A549 (cell line): Measurements from ENCODE around the gene CHRM5. TPM values are rescaled to one million over a fixed set of nuclear protein-coding genes. Genes with fewer than 3 reads are reported as not detected.

Experiments used
- ATAC-seq, 2 experiments: fragments of 200-7000 bp in 1 of 2; fragments of >200 bp in 1 of 2; cut with Nextera tagmentation in 1 of 2; cut with Tn5 transposase in 1 of 2; 3 replicates each; pipeline versions ENCODE4 v1.8.0 to v1.9.1; 2018 to 2020; ENCODE audit warnings: mild to moderate bottlenecking in 1 of 2, moderate library complexity in 1 of 2
- CTCF ChIA-PET: fragments of 300-600 bp; sonication (Branson Sonifier 250); formaldehyde crosslinking; extraction: SDS; loops from one replicate; lab custom pipeline; 2021; ENCODE audit warnings: antibody characterized with exemption, inconsistent platforms; lab: Yijun Ruan, JAX
- POLR2A ChIA-PET: fragments of 350-600 bp; formaldehyde crosslinking; extraction: SDS; loops from one replicate; lab custom pipeline; 2021; ENCODE audit warnings: antibody characterized with exemption, inconsistent platforms; lab: Yijun Ruan, JAX
- DNase-seq, 2 experiments: peaks; one replicate each; pipeline versions ENCODE4 v3.0.0 to v3.0.0-alpha.2; 2011 to 2016; ENCODE audit warnings: low read depth in 1 of 2, low spot score in 1 of 2
- FAIRE-seq: peaks from 2 replicates; lab custom pipeline; 2011; peaks lifted over from hg19 to GRCh38; lab: Jason Lieb, UNC
- H3K27ac ChIP-seq, 2 experiments: fragments of >200 bp; sonication (Bioruptor Twin); formaldehyde crosslinking; 3 replicates each; pipeline ENCODE4 v1.5.1; 2016 to 2017
- H3K4me1 ChIP-seq: fragments of >200 bp; sonication (Bioruptor Twin); formaldehyde crosslinking; 3 replicates; pipeline ENCODE4 v1.6.1; 2016
- H3K4me2 ChIP-seq: fragments of >200 bp; sonication (Bioruptor Twin); formaldehyde crosslinking; 3 replicates; pipeline ENCODE4 v1.6.1; 2016
- H3K4me3 ChIP-seq: fragments of >200 bp; sonication (Bioruptor Twin); formaldehyde crosslinking; 3 replicates; pipeline ENCODE4 v1.5.1; 2016
- H3K9me3 ChIP-seq: fragments of >200 bp; sonication (Bioruptor Twin); formaldehyde crosslinking; 3 replicates; pipeline ENCODE4 v1.6.1; 2016
- BCL3 ChIP-seq: fragments of >200 bp; sonication (Bioruptor Twin); formaldehyde crosslinking; IDR thresholded peaks from 3 replicates; pipeline ENCODE4 v1.6.1; 2016
- CHD2 ChIP-seq: fragments of 150-350 bp; IDR thresholded peaks from 2 replicates; pipeline ENCODE4 v1.6.1; 2014; ENCODE audit warnings: low read length; ENCODE audit not compliant: partially characterized antibody
- CHD4 ChIP-seq: fragments of 200-600 bp; sonication (generic); IDR thresholded peaks from 2 replicates; pipeline ENCODE4 v1.6.1; 2016; ENCODE audit warnings: antibody characterized with exemption, mild to moderate bottlenecking, borderline replicate concordance
- EHMT2 ChIP-seq: fragments of 200-600 bp; sonication (generic); IDR thresholded peaks from 2 replicates; pipeline ENCODE4 v1.6.1; 2016; ENCODE audit warnings: antibody characterized with exemption, low read depth, mild to moderate bottlenecking, moderate library complexity
- FOSB ChIP-seq: fragments of 250-450 bp; sonication (Bioruptor Pico); IDR thresholded peaks from 2 replicates; pipeline ENCODE4 v1.5.0; 2020; ENCODE audit warnings: mild to moderate bottlenecking, moderate library complexity
- FOXS1 ChIP-seq: fragments of 250-450 bp; sonication (Bioruptor Pico); IDR thresholded peaks from 2 replicates; pipeline ENCODE4 v1.5.0; 2020; ENCODE audit warnings: mild to moderate bottlenecking, moderate library complexity
- GATA3 ChIP-seq: IDR thresholded peaks from 2 replicates; pipeline ENCODE4 v1.6.1; 2012; ENCODE audit warnings: borderline replicate concordance
- HDAC2 ChIP-seq: fragments of 200-600 bp; sonication (generic); IDR thresholded peaks from 2 replicates; pipeline ENCODE4 v1.6.1; 2016
- HES2 ChIP-seq: fragments of >200 bp; sonication (Bioruptor Twin); formaldehyde crosslinking; IDR thresholded peaks from 2 replicates; pipeline ENCODE4 v1.6.1; 2016
- HOXB5 ChIP-seq: fragments of 250-450 bp; sonication (Bioruptor Pico); IDR thresholded peaks from 2 replicates; pipeline ENCODE4 v1.5.0; 2020; ENCODE audit warnings: mild to moderate bottlenecking, moderate library complexity
- JUNB ChIP-seq: fragments of >200 bp; sonication (Bioruptor Twin); formaldehyde crosslinking; IDR thresholded peaks from 2 replicates; pipeline ENCODE4 v1.6.1; 2016
- KDM1A ChIP-seq: fragments of 200-600 bp; sonication (generic); IDR thresholded peaks from 2 replicates; pipeline ENCODE4 v1.6.1; 2016; ENCODE audit warnings: low read depth, mild to moderate bottlenecking
- KDM5A ChIP-seq: fragments of 200-600 bp; sonication (generic); IDR thresholded peaks from 2 replicates; pipeline ENCODE4 v1.6.1; 2016; ENCODE audit warnings: antibody characterized with exemption, mild to moderate bottlenecking
- RAD21 ChIP-seq, 2 experiments: fragments of >200 bp in 1 of 2; sonication (Bioruptor Twin) in 1 of 2; formaldehyde crosslinking in 1 of 2; IDR thresholded peaks in 1 of 2; conservative IDR thresholded peaks in 1 of 2; 2 replicates in 1 of 2; 3 replicates in 1 of 2; pipeline ENCODE4 v1.6.1; 2012 to 2018; ENCODE audit warnings: inconsistent platforms in 1 of 2
- RARB ChIP-seq: fragments of 250-450 bp; sonication (Bioruptor Pico); IDR thresholded peaks from 2 replicates; pipeline ENCODE4 v1.8.0; 2021; ENCODE audit warnings: mild to moderate bottlenecking, moderate library complexity
- SMC3 ChIP-seq: fragments of >200 bp; sonication (Bioruptor Twin); formaldehyde crosslinking; IDR thresholded peaks from 3 replicates; pipeline ENCODE4 v1.6.1; 2018; ENCODE audit warnings: inconsistent platforms
- TFCP2L1 ChIP-seq: fragments of 250-450 bp; sonication (Bioruptor Pico); IDR thresholded peaks from 2 replicates; pipeline ENCODE4 v1.5.0; 2021; ENCODE audit warnings: mild to moderate bottlenecking
- WGBS: methylation state at CpG from one replicate; pipeline ENCODE4 v1.1.6; 2017; ENCODE audit errors: missing lambda C conversion rate; 5-methylcytosine and 5-hydroxymethylcytosine counted together
- polyA plus RNA-seq, 4 experiments: library from polyadenylated mRNA; depleted of rRNA in 3 of 4; stranded (reverse); fragments of >200 nt; fragmentation: RNase III in 1 of 4; extraction: RNeasy Plus Mini Kit Qiagen cat#74134 plus additional on column Dnase treatment in 1 of 4; gene quantifications; 2 replicates in 3 of 4; 3 replicates in 1 of 4; pipeline ENCODE4 v1.2.3, GENCODE V29; 2011 to 2017
- TF ChIP-seq, protein P1 (sequence below): IDR thresholded peaks from 2 replicates; pipeline ENCODE4 v1.6.1; 2012
- TF ChIP-seq, protein P2 (sequence below): fragments of 250-450 bp; sonication (Bioruptor Pico); IDR thresholded peaks from 2 replicates; pipeline ENCODE4 v1.5.0; 2021; ENCODE audit warnings: mild to moderate bottlenecking, moderate library complexity, borderline replicate concordance

CHRM5 gene
- polyA plus RNA-seq, 2 of the 4 experiments (the other 2 are of a cell fraction), result not detected

GRCh38 chr15:33956397-33956796 is 11.9 kb upstream of the CHRM5 start:
- ChIA-PET CTCF (interaction anchor here (1.1 kb wide), 1 partner anchor 10 kb away, joined by 3 read pairs; no protein-coding TSS in a partner anchor), POLR2A (no interaction called here)

DNA sequence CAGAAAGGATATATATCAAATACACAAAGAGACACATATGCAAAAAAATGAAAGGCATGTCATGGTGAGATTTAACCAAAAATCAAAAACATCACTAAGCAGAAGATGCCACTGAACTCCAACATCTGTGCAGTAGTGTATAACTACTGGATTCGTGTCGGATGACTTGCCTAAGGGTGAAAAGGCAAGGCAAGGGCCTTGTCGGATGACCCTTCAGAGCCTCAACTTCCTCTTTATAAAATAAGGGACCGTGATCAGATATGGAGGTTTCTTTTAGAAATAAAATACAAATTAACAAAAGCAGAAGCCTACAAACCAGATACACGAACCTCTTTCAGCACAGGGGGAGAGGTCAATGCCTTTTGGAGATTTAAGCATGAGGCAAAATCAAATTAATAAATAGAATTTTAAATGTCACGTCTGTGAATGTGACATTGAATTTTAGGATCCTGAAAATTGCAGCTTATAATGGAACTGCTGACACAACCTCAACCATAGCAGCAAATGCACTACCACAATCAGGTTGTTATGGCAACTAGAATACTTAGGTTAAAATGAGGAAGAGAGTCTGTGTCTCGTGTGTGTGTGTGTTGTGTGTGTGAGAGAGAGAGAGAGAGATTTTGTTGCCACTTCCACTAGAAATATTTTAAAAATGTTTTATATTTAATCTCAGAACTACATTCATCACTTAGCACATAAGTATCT is 8.3 kb upstream of the CHRM5 start:
- WGBS, result 72% methylated on average over 7 of the region's 7 CpGs
- H3K9me3 ChIP-seq, result no peaks in the 10 kb centered on the region
- CTCF ChIA-PET, result interaction anchor here (1.5 to 2.4 kb wide), 2 partner anchors 221 to 224 kb away, joined by 6 to 7 read pairs; no protein-coding TSS in a partner anchor
- FAIRE-seq (no peak), DNase-seq (no peak), ATAC-seq (no peak)
- H3K4me1 ChIP-seq, result no peaks in the 10 kb centered on the region
- H3K4me2 ChIP-seq, result no peak overlapping the region
- no peak overlapping the region for H3K27ac ChIP-seq
- POLR2A ChIA-PET, result no interaction called here
- no peak overlapping the region for H3K4me3 ChIP-seq
- TF ChIP-seq FOXS1 (CRISPR knock-in tag) (no peak), CHD2 (no peak), JUNB (no peak), RARB (CRISPR knock-in tag) (no peak), FOSB (CRISPR knock-in tag) (no peak), KDM5A (no peak), EHMT2 (no peak), RAD21 (conservative IDR thresholded peaks at IDR 0.05 in 1 of 2, IDR thresholded peaks at IDR 0.05 in 1 of 2) (no peak), HOXB5 (CRISPR knock-in tag) (no peak), SMC3 (no peak), TFCP2L1 (no peak), KDM1A (no peak), HDAC2 (no peak)
- TF ChIP-seq, protein P1, sequence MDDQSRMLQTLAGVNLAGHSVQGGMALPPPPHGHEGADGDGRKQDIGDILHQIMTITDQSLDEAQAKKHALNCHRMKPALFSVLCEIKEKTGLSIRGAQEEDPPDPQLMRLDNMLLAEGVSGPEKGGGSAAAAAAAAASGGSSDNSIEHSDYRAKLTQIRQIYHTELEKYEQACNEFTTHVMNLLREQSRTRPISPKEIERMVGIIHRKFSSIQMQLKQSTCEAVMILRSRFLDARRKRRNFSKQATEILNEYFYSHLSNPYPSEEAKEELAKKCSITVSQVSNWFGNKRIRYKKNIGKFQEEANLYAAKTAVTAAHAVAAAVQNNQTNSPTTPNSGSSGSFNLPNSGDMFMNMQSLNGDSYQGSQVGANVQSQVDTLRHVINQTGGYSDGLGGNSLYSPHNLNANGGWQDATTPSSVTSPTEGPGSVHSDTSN, result no peak
- TF ChIP-seq, protein P2, sequence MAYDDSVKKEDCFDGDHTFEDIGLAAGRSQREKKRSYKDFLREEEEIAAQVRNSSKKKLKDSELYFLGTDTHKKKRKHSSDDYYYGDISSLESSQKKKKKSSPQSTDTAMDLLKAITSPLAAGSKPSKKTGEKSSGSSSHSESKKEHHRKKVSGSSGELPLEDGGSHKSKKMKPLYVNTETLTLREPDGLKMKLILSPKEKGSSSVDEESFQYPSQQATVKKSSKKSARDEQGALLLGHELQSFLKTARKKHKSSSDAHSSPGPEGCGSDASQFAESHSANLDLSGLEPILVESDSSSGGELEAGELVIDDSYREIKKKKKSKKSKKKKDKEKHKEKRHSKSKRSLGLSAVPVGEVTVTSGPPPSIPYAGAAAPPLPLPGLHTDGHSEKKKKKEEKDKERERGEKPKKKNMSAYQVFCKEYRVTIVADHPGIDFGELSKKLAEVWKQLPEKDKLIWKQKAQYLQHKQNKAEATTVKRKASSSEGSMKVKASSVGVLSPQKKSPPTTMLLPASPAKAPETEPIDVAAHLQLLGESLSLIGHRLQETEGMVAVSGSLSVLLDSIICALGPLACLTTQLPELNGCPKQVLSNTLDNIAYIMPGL (CRISPR knock-in tag), result no peak

More at GRCh38 chr15:33956397-33956796, 11.9 kb upstream of the CHRM5 start:
- Histone ChIP-seq H3K9me3 (no peaks in the 10 kb centered on the region), H3K27ac (no peak overlapping the region), H3K4me3 (no peak overlapping the region), H3K4me1 (no peaks in the 10 kb centered on the region), H3K4me2 (no peak overlapping the region)
- TF ChIP-seq GATA3 (no peak), CHD4 (no peak), HES2 (no peak), BCL3 (no peak)
- TF ChIP-seq, protein P2 (CRISPR knock-in tag), result no peak
- WGBS, result 48% methylated on average over 1 of the region's 1 CpG
- DNase-seq (no peak), FAIRE-seq (no peak), ATAC-seq (no peak)
